GM06990 (cell line): ENCODE data around the gene MAP3K8.

Experiments
- DNase-seq: peaks from one replicate; pipeline ENCODE4 v3.0.0-alpha.2; 2011; ENCODE audit not compliant: insufficient read length; ENCODE audit errors: extremely low read depth
- H3K27me3 ChIP-seq: replicated peaks from 2 replicates; pipeline ENCODE4 v1.6.0; 2011; ENCODE audit warnings: low read length; ENCODE audit not compliant: control insufficient read depth, insufficient read depth
- H3K36me3 ChIP-seq: 2 replicates; pipeline ENCODE4 v1.5.1; 2011; ENCODE audit warnings: low read length; ENCODE audit not compliant: control insufficient read depth, insufficient read depth
- H3K4me3 ChIP-seq: replicated peaks from 2 replicates; pipeline ENCODE4 v1.5.1; 2011; ENCODE audit warnings: low read depth, mild to moderate bottlenecking, control low read depth, low read length
- TF ChIP-seq, protein P1 (sequence below): IDR thresholded peaks from 2 replicates; pipeline ENCODE4 v1.5.1; 2011; ENCODE audit warnings: low read length, control low read depth, mild to moderate bottlenecking, inconsistent platforms; ENCODE audit not compliant: insufficient read depth, poor library complexity, severe bottlenecking

The MAP3K8 gene

DNA sequence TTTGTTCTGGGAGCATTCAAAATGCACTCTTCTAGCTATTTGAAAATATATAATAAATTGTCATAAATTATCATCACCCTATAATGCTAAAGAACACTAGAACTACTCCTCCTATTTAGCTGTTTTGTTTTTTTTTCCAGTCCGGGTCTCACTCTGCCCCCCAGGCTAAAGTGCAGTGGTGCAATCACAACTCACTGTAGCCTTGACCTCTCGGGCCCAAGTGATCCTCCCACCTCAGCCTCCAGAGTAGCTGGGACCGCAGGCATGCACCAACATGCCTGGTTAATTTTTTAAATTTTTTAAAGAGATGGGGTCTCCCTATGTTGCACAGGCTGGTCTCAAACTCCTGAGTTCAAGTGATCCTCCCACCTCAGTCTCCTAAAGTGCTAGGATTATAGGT lies 43.8 kb upstream of the MAP3K8 start:
- no peak overlapping the region for H3K4me3 ChIP-seq
- no peaks in the 10 kb centered on the region for H3K36me3 ChIP-seq
- TF ChIP-seq, protein P1, sequence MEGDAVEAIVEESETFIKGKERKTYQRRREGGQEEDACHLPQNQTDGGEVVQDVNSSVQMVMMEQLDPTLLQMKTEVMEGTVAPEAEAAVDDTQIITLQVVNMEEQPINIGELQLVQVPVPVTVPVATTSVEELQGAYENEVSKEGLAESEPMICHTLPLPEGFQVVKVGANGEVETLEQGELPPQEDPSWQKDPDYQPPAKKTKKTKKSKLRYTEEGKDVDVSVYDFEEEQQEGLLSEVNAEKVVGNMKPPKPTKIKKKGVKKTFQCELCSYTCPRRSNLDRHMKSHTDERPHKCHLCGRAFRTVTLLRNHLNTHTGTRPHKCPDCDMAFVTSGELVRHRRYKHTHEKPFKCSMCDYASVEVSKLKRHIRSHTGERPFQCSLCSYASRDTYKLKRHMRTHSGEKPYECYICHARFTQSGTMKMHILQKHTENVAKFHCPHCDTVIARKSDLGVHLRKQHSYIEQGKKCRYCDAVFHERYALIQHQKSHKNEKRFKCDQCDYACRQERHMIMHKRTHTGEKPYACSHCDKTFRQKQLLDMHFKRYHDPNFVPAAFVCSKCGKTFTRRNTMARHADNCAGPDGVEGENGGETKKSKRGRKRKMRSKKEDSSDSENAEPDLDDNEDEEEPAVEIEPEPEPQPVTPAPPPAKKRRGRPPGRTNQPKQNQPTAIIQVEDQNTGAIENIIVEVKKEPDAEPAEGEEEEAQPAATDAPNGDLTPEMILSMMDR: no peak
- no peak for DNase-seq
- H3K27me3 ChIP-seq: no peaks in the 10 kb centered on the region

DNA sequence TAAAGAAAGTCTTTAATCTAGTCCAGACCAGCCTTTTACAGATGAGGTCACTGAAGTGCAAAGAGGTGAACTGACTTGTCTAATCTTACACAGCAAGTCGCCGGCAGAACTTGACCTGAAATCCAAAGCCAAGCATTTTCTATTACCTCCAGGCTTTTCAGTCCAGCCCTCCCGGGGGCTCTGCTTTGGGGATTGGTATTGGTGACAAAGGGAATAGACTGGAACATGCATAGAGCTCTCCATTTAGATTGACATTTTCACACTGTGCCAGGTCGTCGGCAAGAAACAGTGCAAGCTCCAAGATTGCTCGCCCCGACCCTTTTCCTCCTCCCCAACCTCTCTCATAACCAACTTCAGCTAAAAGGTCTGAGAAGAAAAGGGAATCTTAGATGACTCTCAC lies 42.7 kb upstream of the MAP3K8 start:
- Histone ChIP-seq H3K4me3 (no peak overlapping the region), H3K27me3 (no peaks in the 10 kb centered on the region), H3K36me3 (no peaks in the 10 kb centered on the region)
- TF ChIP-seq, protein P1: no peak
- DNase-seq: no peak

DNA sequence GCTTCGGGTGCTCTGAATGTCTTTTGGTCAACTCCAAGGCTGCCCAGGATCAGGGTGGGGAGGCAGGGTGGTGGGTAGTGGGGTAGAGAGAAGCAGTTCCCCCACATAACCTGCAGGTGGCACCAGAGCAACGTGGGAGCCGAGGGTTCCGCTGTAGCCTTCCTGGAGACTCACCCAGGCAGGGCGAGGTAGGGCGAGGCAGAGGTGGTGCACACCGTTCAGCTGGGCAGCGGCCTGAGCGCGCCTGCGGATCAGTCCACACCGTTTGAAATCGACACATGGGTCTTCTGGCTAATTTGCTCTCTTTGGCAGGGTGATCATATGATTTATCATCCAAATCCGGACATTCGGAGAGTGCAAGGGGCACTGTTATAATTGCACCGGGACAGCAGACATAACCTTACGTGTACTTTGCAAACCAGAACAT lies 41.4 kb upstream of the MAP3K8 start:
- Histone ChIP-seq H3K27me3 (no peaks in the 10 kb centered on the region), H3K36me3 (no peaks in the 10 kb centered on the region), H3K4me3 (no peak overlapping the region)
- peak; percentile 64 for DNase-seq
- TF ChIP-seq, protein P1: peak; percentile 98

DNA sequence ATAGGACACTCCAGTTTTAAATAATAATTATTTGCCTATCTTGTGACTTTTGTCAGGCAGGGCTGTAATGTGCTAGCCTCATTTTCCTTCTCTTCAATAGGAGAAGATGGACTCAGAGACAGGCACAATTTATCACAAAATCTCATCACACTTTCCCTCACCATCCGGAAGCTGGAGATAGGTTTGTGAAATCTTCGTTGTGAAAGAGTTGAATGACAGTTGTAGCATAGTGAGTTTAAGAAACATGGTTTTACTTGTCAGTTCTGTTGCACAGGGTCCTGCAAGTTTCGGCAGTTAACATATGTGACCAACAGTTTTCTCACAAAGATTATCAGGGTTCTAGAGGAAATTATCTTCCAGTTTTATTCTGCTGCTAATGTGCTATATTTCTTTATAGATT lies 37.7 kb upstream of the MAP3K8 start:
- TF ChIP-seq, protein P1: no peak
- no peak overlapping the region for H3K4me3 ChIP-seq
- no peaks in the 10 kb centered on the region for H3K27me3 ChIP-seq
- DNase-seq: no peak
- H3K36me3 ChIP-seq: no peaks in the 10 kb centered on the region

DNA sequence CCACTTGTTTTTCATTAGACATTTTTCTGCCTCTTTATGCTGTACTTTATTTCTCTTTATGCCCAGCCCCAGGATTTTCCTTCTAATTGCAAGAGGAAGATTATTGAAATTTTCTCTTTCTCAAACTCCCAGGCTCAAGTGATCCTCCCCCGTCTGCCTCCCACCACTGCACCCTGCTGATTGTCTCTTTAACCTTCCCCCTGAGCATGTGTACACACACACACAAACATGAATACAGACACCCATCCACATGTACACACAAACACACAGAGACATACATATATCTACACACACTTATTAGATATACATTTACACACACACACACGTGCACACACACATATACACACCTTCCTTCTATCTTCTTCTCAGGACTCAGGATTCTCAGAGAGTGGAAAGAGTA lies 37.3 kb upstream of the MAP3K8 start:
- Histone ChIP-seq H3K36me3 (no peaks in the 10 kb centered on the region), H3K4me3 (no peak overlapping the region), H3K27me3 (no peaks in the 10 kb centered on the region)
- no peak for DNase-seq
- TF ChIP-seq, protein P1: no peak

- Histone ChIP-seq H3K4me3 (no peak overlapping the region), H3K27me3 (no peaks in the 10 kb centered on the region), H3K36me3 (no peaks in the 10 kb centered on the region)
- TF ChIP-seq, protein P1: no peak
- no peak for DNase-seq
Measured at GRCh38 chr10:30398193-30398592, 35.8 kb upstream of the MAP3K8 start.
